ENCODE data around the gene SLC7A9. TPM values are rescaled to one million over a fixed set of nuclear protein-coding genes. Genes with fewer than 3 reads are reported as not detected.

The SLC7A9 gene
- total RNA-seq, 1 donor from 2014 or later: 0.46 TPM

DNA sequence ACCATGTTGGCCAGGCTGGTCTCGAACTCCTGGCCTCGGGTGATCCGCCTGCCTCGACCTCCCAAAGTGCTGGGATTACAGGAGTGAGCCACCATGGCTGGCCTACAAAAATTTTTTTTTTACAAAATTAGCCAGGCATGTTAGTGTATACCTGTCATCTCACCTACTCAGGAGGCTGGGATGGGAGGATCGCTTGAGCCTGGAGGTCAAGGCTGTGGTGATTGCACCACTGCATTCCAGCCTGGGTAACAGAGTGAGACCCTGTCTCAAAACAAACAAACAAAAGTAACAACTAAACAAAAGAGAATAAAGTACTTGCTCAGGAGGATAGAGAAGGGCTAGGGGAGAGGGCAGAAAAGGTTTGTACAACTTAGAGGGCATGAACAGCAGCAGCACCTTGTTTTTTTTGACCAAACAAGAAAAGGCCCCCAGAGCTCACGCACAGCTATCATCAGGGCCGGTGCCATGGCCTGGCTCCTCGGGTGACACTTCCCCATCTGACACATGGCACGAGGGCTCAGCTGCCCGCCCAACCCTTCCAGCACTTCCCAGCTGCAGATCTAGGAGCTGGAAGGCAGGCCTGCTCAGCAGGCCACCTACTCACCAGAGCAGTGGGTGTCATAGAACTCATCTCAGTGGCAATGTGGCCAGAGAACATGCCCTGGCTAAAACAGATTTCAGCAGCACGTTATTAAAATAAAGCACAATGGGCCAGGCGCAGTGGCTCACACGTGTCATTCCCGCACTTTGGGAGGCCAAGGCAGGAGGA lies 8.6 kb upstream of the SLC7A9 start:
- H3K36me3 Mint-ChIP-seq (ENCODE audit: low read depth, unreplicated experiment): peaks cover 3% of the 10 kb centered on the region
- peaks cover 1% of the 10 kb centered on the region for H3K27me3 Mint-ChIP-seq (ENCODE audit: unreplicated experiment)
- H3K9me3 Mint-ChIP-seq (ENCODE audit: unreplicated experiment): no peaks in the 10 kb centered on the region
- H3K27ac Mint-ChIP-seq (ENCODE audit: unreplicated experiment): no peak overlapping the region
- no peak for DNase-seq (ENCODE audit: low spot score)
- no peaks in the 10 kb centered on the region for H3K4me1 Mint-ChIP-seq (ENCODE audit: unreplicated experiment)
- TF ChIP-seq CTCF (IDR thresholded peaks at IDR 0.05; ENCODE audit: unreplicated experiment): no peak
- H3K4me3 Mint-ChIP-seq (ENCODE audit: unreplicated experiment): no peak overlapping the region

DNA sequence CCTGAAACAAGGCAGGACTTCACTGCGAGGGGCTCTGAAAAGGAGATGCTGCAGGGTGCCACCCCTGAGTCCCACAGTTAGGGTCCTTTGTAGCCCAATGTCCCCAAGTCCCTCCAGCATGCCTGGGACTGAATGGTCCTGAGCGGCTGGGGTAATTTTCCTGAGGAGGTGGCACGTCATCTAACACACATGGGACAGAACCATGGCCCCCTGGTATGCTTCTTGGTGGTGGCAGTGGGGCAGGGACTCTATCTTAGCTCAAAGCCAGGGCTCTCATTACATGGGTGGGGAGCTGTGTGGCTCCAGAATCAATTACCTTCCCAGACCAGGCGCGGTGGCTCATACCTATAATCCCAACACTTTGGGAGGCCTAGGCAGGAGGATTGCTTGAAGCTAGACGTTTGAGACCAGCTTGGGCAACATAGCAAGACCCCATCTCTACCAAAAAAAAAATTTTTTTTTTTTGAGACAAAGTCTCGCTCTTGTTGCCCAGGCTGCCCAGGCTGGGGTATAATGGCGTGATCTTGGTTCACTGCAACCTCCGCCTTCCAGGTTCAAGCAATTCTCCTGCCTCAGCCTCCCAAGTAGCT lies 7.9 kb upstream of the SLC7A9 start:
- no peak overlapping the region for H3K4me3 Mint-ChIP-seq (ENCODE audit: unreplicated experiment)
- H3K4me1 Mint-ChIP-seq (ENCODE audit: unreplicated experiment): no peaks in the 10 kb centered on the region
- H3K9me3 Mint-ChIP-seq (ENCODE audit: unreplicated experiment): no peaks in the 10 kb centered on the region
- no peak overlapping the region for H3K27ac Mint-ChIP-seq (ENCODE audit: unreplicated experiment)
- peaks cover 3% of the 10 kb centered on the region for H3K36me3 Mint-ChIP-seq (ENCODE audit: low read depth, unreplicated experiment)
- no peak for DNase-seq (ENCODE audit: low spot score)
- H3K27me3 Mint-ChIP-seq (ENCODE audit: unreplicated experiment): peaks cover 1% of the 10 kb centered on the region
- TF ChIP-seq CTCF (IDR thresholded peaks at IDR 0.05; ENCODE audit: unreplicated experiment): no peak

- H3K36me3 Mint-ChIP-seq (ENCODE audit: low read depth, unreplicated experiment): peaks cover 3% of the 10 kb centered on the region
- H3K4me1 Mint-ChIP-seq (ENCODE audit: unreplicated experiment): no peaks in the 10 kb centered on the region
- H3K9me3 Mint-ChIP-seq (ENCODE audit: unreplicated experiment): no peaks in the 10 kb centered on the region
- H3K27ac Mint-ChIP-seq (ENCODE audit: unreplicated experiment): no peak overlapping the region
- no peak for DNase-seq (ENCODE audit: low spot score)
- H3K4me3 Mint-ChIP-seq (ENCODE audit: unreplicated experiment): no peak overlapping the region
- TF ChIP-seq CTCF (IDR thresholded peaks at IDR 0.05; ENCODE audit: unreplicated experiment): no peak
- peaks cover 1% of the 10 kb centered on the region for H3K27me3 Mint-ChIP-seq (ENCODE audit: unreplicated experiment)
These were observed 7.3 kb upstream of the SLC7A9 start for GRCh38 chr19:32876919-32877285.

DNA sequence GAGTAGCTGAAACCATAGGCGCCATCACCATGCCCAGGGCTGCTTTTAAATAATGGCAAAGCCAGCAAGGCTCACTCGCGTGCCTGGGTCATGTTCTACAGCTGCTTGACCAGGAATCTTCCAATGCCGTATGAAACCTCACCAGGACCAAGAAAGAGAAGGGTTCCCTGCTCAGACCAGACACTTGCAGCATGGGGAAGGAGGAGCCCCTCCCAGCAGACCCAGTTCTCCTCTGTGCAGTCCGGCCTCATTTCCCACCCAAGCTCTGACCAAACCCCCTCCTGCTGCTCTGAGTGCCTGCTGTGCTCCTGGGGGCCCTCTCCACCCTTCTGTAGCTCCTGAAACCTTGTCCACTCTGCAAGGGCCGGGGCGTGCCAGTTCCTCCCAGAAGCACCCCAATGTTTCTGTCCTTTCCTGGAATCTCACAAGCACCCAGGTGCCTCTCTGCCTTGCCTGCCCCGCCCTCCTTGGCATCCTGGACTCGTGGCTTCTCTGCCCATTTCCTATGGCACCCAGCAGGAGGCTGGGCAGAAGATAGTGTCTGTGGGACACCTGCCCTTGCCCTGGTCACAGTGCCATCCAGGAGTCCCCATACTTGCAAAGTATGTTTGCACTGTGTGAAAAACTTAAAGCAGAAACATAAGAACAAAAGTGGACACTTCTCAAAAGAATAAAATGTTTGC lies 6.8 kb upstream of the SLC7A9 start:
- no peak for DNase-seq (ENCODE audit: low spot score)
- peaks cover 1% of the 10 kb centered on the region for H3K27me3 Mint-ChIP-seq (ENCODE audit: unreplicated experiment)

More for the DNA sequence above, 6.8 kb upstream of the SLC7A9 start:
- H3K4me1 Mint-ChIP-seq (ENCODE audit: unreplicated experiment): no peaks in the 10 kb centered on the region
- H3K4me3 Mint-ChIP-seq (ENCODE audit: unreplicated experiment): no peak overlapping the region
- TF ChIP-seq CTCF (IDR thresholded peaks at IDR 0.05; ENCODE audit: unreplicated experiment): no peak
- H3K9me3 Mint-ChIP-seq (ENCODE audit: unreplicated experiment): no peaks in the 10 kb centered on the region
- no peak overlapping the region for H3K27ac Mint-ChIP-seq (ENCODE audit: unreplicated experiment)
- peaks cover 3% of the 10 kb centered on the region for H3K36me3 Mint-ChIP-seq (ENCODE audit: low read depth, unreplicated experiment)

Measured in endothelial cell (in vitro differentiated cells).